Activated T-cell treated with anti-CD3 and anti-CD28 coated beads, Interleukin-2, amount 50 U/mL, for 24 hours (primary cell): ENCODE measurements around the gene ERH.

ENCODE experiments used
- DNase-seq: peaks from one replicate; pipeline ENCODE4 v3.0.0-alpha.2; 2020
- H3K27ac Mint-ChIP-seq: 2 replicates; pipeline ENCODE4 v1.8.0; 2020; ENCODE audit warnings: mild to moderate bottlenecking, mixed read lengths
- H3K27me3 Mint-ChIP-seq: 2 replicates; pipeline ENCODE4 v1.8.0; 2020; ENCODE audit warnings: mixed read lengths
- H3K36me3 Mint-ChIP-seq: 2 replicates; pipeline ENCODE4 v1.8.0; 2020; ENCODE audit warnings: low read depth, mixed read lengths
- H3K4me1 Mint-ChIP-seq: 2 replicates; pipeline ENCODE4 v1.8.0; 2020; ENCODE audit warnings: low read depth, mixed read lengths
- H3K4me3 Mint-ChIP-seq: 2 replicates; pipeline ENCODE4 v1.8.0; 2020; ENCODE audit warnings: mild to moderate bottlenecking, moderate library complexity, mixed read lengths
- H3K9me3 Mint-ChIP-seq: 2 replicates; pipeline ENCODE4 v1.8.0; 2020; ENCODE audit warnings: mixed read lengths

ERH gene

DNA sequence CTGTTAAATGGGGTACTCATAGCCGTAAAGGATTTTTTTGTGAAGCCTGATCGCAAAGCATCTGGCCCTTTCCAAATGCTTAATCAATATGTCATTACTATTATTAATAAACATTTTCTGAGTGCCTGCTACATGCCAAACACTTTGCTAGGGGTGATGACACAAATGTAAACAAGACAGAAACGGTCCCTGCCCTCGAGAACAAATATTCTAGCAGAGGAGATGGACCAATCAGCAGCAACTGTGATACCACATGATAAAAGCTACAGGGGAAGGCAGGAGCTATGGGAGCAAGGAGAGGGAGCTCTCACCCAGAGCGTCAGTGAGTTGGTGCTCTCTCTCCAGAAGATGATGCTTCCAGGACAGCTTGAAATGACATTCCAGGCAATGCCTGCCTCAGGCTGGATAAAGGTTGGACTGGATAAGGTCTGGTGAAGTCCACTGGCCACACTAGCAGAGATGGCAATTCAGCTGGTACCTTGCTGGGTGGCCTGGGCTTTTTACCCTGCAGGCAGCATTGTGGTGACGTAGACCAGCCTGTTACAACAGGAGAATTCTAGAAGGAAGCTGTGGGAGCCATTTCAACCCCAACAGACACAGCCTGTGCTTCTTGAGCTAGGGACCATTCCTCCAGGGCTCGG, 41.1 kb downstream of the ERH start:
- no peaks in the 10 kb centered on the region for H3K27me3 Mint-ChIP-seq
- peaks cover 36% of the 10 kb centered on the region for H3K4me1 Mint-ChIP-seq
- H3K9me3 Mint-ChIP-seq, result no peaks in the 10 kb centered on the region
- no peaks in the 10 kb centered on the region for H3K36me3 Mint-ChIP-seq
- no peak overlapping the region for H3K4me3 Mint-ChIP-seq
- no peak for DNase-seq
- H3K27ac Mint-ChIP-seq, result no peak overlapping the region

DNA sequence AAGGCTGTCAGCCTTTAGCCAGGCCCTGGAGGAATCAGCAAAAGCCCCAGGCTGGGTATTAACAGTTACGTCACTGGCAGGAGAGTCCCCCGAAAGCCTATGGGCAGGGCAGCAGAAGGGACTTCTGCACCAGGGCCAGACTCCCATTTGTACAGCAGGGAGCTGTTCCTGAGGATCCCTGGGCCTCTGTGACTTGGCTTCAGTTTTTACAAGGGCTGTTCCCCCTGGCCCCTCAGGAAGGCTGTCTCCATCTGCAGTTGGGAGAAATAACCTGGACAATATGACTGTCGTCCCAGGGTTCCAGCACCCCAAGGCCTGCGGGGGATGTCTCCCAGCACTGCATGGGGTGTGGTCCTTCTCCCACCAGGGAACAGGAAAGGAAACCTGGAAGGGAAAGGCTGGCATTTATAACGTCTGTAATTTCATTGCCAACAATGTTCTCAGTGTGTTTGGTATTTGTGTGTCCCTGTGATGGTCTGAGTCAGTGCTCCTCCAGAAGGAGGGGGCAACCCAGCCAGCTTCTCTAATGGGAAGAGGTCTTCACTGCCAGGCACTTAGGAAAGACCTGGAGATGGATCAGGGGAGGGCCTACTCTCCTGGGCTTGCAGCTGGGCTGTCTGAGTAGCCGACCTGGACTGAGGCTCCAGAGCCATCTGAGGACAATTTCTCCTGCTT, 42.4 kb downstream of the ERH start:
- H3K27me3 Mint-ChIP-seq, result no peaks in the 10 kb centered on the region
- H3K4me1 Mint-ChIP-seq, result peaks cover 36% of the 10 kb centered on the region
- H3K27ac Mint-ChIP-seq, result no peak overlapping the region
- no peak overlapping the region for H3K4me3 Mint-ChIP-seq
- H3K9me3 Mint-ChIP-seq, result no peaks in the 10 kb centered on the region
- no peak for DNase-seq
- H3K36me3 Mint-ChIP-seq, result no peaks in the 10 kb centered on the region

DNA sequence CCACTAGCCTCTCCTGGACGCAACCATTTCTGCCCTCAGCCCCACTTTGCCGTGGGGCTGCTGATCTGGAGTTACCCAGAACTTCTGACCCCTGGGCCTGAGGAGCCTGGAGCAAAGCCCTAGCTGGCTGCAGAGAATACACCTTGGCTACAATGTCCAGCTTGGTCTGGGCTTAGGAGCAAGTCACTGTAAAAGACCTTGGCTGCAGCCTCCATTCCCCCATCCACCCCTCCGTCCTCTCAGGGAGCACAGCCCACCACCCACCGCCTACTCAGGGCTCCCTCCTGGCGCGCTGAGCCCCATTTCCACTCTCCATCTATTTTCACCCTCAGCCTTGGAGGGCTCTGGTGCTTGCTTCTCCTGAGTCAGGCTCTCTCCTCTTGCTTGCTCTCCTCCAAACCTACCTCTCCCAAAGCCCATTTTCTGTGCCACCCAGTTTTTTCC, 42.9 kb downstream of the ERH start:
- no peak for DNase-seq
- no peaks in the 10 kb centered on the region for H3K27me3 Mint-ChIP-seq
- no peaks in the 10 kb centered on the region for H3K9me3 Mint-ChIP-seq
- H3K36me3 Mint-ChIP-seq, result no peaks in the 10 kb centered on the region
- H3K4me1 Mint-ChIP-seq, result peaks cover 36% of the 10 kb centered on the region
- H3K4me3 Mint-ChIP-seq, result no peak overlapping the region
- peak overlapping the region; percentile 88 for H3K27ac Mint-ChIP-seq

DNA sequence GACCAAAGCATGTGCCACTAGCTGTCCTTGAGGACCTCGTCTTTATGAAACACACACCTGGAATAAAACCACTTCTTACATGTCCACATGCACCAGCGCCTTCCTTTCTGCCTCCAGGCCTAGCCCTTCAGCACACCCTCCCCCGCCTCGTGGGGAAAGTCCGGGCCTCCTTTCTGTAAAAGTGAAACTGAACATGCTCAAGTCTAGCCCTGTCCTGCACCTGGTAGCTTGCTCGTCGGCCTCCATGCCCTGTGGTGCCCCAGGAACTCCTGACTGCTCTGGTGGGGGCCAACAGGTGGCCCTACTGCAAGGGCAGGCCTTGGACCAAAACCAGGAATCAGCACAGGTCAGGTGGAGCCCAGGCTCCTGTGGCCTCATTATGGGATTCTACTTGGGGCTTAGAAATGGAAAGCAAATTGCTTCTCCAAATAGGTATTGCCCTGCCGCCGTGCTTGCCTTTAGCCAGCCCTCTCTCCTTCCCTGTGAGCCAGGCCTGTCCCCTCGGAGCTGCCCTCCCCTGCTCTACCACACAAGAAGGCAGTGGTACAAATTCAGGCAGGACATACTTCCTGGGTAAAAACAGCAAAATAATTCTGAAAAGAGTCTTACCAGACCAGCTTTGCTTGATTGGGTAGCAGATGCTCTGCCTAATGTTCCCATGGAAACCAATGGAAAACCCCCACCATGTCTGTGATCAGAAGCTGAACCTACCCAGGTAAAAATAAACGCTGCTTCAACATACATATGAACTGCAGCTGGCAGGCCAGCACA, 43.5 kb downstream of the ERH start:
- Mint-ChIP-seq H3K27me3 (peaks cover under 1% of the 10 kb centered on the region), H3K9me3 (no peaks in the 10 kb centered on the region), H3K4me1 (peaks cover 36% of the 10 kb centered on the region), H3K36me3 (no peaks in the 10 kb centered on the region), H3K4me3 (peak overlapping the region; percentile 53), H3K27ac (peak overlapping the region; percentile 88)
- DNase-seq, result peak; percentile 75

DNA sequence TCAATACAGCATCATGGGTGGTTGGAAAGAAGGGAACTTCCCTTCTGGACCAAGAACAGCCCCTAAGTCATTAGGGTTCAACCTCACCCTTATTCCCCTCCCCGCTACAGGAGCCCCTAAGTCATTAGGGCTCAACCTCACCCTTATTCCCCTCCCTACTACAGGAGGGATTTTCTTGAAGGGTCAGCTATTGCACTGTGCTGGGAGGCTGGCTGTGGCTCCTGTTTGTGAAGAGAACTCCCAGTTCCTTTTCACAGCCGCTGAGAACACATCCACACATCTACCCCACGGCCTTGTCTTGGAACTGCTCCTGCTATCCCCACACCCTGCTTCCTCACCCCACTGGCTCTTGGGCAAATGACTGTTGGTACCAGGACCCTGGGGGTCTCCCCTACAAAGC, 44.9 kb downstream of the ERH start:
- Mint-ChIP-seq H3K36me3 (no peaks in the 10 kb centered on the region), H3K4me3 (no peak overlapping the region), H3K27ac (no peak overlapping the region), H3K27me3 (peaks cover 5% of the 10 kb centered on the region), H3K9me3 (no peaks in the 10 kb centered on the region), H3K4me1 (peaks cover 24% of the 10 kb centered on the region)
- DNase-seq, result no peak

DNA sequence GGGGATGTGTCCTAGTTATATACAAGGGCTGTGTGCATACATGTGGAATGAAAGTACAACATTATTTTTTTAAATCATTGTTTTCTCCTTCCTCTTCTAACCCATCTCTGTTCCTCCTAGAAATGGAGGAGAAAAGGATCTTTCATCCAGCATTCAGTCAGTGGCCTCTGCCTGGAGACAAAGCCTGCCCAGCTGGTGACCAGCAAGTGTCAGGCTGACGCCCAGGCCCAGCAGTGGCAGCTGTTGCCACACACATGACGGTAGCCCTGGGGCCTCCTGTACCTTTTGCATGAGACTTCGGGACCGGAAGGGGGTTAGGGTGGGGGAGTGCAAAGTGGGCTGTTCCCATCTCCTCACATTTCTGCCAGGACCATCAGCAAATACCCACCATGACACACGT, 46.2 kb downstream of the ERH start:
- H3K27ac Mint-ChIP-seq, result no peak overlapping the region
- no peaks in the 10 kb centered on the region for H3K9me3 Mint-ChIP-seq
- no peaks in the 10 kb centered on the region for H3K36me3 Mint-ChIP-seq
- DNase-seq, result no peak
- H3K4me1 Mint-ChIP-seq, result peaks cover 18% of the 10 kb centered on the region
- H3K4me3 Mint-ChIP-seq, result no peak overlapping the region
- H3K27me3 Mint-ChIP-seq, result peaks cover 5% of the 10 kb centered on the region

DNA sequence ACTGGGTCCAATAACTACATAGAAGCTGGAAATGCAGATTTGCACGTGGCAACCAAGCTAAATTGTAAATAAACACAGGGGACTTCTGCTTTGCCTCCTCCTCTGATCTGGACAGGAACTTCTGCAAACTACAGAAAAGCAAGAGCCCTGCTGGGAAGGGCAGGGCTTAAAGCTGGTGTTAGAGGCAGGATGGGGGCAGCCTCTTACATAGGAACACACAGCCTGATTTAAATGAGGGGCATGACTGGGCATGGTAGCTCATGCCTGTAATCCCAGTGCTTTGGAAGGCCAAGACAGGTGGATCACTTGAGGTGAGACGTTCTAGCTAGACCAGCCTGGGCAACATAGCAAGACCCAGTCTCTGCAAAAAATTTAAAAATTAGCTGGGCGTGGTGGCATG, 46.7 kb downstream of the ERH start:
- Mint-ChIP-seq H3K4me1 (peaks cover 18% of the 10 kb centered on the region), H3K9me3 (no peaks in the 10 kb centered on the region)

DNA sequence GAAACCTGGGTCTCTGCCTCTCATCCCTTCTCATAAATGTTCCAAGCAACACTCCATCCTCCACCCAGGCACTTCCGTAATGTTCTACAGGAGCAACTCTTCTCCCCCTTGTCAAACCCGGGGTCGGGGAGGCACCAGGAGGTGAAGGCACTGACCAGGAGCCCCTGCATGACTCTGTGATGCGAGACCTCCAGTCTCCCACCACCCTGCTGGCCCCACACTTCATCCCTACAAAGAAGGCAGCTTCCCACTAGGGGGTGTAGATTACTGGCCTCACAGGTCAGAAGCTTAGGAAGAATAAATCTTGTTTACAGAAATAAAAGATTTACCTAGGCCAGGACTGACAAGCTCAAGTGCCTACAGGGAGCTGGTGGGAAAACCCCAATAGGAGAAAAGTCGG, 47.2 kb downstream of the ERH start:
- Mint-ChIP-seq H3K36me3 (no peaks in the 10 kb centered on the region), H3K27me3 (peaks cover 5% of the 10 kb centered on the region), H3K4me3 (no peak overlapping the region), H3K9me3 (no peaks in the 10 kb centered on the region), H3K27ac (no peak overlapping the region), H3K4me1 (peaks cover 18% of the 10 kb centered on the region)
- DNase-seq, result no peak

More for the DNA sequence above, 46.7 kb downstream of the ERH start:
- Mint-ChIP-seq H3K36me3 (no peaks in the 10 kb centered on the region), H3K27me3 (peaks cover 5% of the 10 kb centered on the region), H3K4me3 (no peak overlapping the region), H3K27ac (no peak overlapping the region)
- no peak for DNase-seq

DNA sequence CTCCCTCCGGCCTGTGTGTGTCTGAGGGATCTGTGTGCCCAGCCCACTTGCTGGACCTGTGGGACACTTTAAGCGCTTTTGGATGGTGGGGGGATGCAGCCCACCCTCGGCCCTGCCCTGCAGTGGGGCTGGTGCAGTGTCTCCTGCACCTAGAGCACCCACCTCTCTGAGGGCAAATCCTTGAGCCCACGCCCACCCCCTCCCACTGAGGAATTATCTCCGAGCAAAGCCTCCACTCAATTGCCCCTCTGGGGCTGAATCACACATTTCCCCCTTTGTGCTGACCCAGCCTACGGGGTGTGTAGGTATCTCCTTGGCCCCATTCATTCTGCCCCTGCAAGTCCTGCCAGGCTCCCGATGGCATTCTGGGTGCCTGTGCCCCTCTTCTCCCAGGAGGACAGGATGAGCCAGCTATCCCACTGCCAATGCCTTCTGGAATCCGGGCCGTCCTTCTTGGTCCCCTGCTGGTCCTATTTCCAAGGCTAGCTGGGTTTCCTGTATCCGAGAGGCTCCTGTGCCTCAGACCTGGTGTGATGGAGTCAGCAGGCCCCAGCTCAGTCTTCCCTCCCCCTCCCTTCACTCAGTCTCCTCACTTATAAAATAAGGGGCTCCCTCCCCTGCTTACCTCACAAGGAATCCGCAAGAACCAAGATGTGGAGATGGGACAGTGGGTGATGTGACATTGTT, 48.9 kb downstream of the ERH start:
- H3K4me3 Mint-ChIP-seq, result no peak overlapping the region
- H3K9me3 Mint-ChIP-seq, result no peaks in the 10 kb centered on the region
- DNase-seq, result no peak
- peaks cover 6% of the 10 kb centered on the region for H3K4me1 Mint-ChIP-seq
- no peaks in the 10 kb centered on the region for H3K36me3 Mint-ChIP-seq
- no peak overlapping the region for H3K27ac Mint-ChIP-seq
- peaks cover 5% of the 10 kb centered on the region for H3K27me3 Mint-ChIP-seq

DNA sequence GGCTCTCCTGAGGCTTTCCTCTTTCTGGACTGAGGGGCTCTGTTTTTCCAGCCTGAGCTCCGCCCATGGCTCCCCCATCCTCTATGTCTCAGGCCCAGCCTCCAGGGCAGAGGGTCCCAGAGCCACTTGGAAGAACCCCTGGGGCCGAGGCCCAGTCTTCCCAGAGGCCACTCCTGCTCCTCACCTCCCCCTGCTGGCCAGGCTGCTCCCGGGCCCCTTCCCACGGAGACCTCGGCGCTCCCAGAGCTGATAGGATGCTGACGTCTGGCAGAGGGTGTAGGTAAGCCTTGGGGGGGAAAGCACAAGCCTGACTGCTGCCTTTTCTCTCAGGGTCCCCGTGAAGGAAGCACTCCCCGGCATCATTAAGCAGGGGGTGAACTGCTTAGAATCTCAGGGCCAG, 51.4 kb downstream of the ERH start:
- H3K4me1 Mint-ChIP-seq, result no peaks in the 10 kb centered on the region
- H3K9me3 Mint-ChIP-seq, result no peaks in the 10 kb centered on the region
- no peaks in the 10 kb centered on the region for H3K36me3 Mint-ChIP-seq
- H3K4me3 Mint-ChIP-seq, result no peak overlapping the region
- DNase-seq, result no peak
- peaks cover 5% of the 10 kb centered on the region for H3K27me3 Mint-ChIP-seq
- H3K27ac Mint-ChIP-seq, result no peak overlapping the region

DNA sequence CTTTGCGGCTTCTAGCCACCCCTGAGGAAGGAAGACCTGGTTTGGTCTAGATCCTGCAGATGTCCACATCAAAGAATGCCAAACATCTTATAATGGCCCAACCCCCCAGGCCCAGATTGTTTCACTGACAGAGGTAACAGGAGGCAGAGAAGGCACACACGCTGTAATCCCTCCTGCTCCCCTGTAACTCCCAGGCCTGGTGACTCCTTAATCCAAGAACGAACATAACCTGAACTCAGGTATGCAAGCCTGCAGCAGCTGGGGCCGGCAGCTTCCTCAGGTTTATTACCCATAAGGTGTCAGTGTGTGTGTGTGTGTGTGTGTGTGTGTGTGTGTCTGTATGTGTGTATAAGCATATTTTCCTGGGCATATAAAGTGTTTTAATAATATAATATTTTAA, 52.7 kb downstream of the ERH start:
- no peak overlapping the region for H3K27ac Mint-ChIP-seq
- no peaks in the 10 kb centered on the region for H3K36me3 Mint-ChIP-seq
- H3K9me3 Mint-ChIP-seq, result no peaks in the 10 kb centered on the region
- H3K27me3 Mint-ChIP-seq, result peaks cover 8% of the 10 kb centered on the region
- no peaks in the 10 kb centered on the region for H3K4me1 Mint-ChIP-seq
- H3K4me3 Mint-ChIP-seq, result no peak overlapping the region
- no peak for DNase-seq

DNA sequence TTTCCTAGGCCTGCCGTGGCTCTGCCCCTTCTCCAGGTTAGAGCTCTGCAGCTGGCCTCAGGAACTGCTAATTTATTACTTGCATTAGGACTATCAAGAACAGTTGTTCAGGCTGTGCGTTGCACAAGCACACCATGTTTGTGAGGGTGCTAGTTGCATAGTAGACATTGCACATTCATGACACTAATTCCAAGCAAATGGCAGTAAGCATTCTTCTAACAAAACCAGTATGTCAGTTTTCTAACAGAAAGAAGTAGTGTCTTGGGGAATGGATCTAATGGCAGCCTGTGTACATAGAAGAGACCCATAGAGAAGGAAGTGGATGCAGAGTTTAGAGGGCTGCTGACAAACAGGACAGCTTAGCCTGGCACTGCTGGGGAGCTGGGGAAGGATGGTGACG, 53.9 kb downstream of the ERH start:
- Mint-ChIP-seq H3K27ac (no peak overlapping the region), H3K4me1 (no peaks in the 10 kb centered on the region), H3K9me3 (no peaks in the 10 kb centered on the region), H3K36me3 (no peaks in the 10 kb centered on the region), H3K27me3 (peaks cover 4% of the 10 kb centered on the region), H3K4me3 (no peak overlapping the region)
- DNase-seq, result no peak

DNA sequence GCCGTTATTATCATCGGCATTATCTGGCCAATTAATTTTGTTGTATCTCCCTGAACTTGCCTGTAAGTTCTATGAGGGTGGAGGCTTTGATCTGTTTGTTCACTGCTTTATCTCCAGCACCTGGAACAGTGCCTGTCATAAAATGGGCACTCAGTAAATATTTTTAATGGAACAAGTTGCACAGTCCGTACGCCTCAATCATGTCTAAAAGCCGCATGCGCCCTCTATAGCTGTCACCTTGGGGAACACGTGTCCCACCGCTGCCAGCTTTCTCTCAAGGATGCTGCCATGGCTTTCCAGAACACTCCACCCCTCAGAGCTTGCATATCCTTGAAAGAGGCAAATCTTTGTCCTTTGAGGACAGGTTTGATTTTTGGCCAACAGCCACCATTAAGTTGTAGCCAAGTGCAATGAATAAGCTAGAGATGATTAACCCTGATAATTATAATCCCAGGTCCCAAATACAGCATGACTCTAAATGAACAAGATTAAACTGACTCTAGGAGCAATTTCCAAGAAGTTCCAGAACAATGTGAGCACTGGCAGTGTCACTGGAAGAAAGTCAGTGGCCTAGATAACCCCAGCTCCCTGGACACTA, 55.1 kb downstream of the ERH start:
- Mint-ChIP-seq H3K27ac (no peak overlapping the region), H3K4me1 (no peaks in the 10 kb centered on the region), H3K9me3 (no peaks in the 10 kb centered on the region), H3K36me3 (no peaks in the 10 kb centered on the region), H3K27me3 (peaks cover 4% of the 10 kb centered on the region), H3K4me3 (no peak overlapping the region)
- DNase-seq, result no peak

DNA sequence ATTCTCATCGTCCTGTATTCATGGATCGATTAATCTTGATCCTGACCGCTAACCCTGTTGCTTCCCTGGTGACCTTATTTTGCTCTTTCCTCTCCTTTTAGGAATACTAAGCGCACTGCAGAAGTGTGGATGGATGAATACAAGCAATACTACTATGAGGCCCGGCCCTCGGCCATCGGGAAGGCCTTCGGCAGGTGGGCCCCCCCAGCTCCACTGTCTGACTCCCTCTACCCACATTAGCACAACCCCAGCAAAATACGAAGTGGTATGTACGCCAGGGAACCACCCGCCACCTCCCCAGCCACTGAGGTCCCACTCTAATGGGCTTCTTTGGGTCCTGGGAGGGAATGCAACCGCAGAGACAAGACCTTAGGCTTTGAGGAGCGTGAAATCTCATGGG, 58.7 kb downstream of the ERH start:
- peaks cover 9% of the 10 kb centered on the region for H3K4me1 Mint-ChIP-seq
- H3K4me3 Mint-ChIP-seq, result no peak overlapping the region
- H3K36me3 Mint-ChIP-seq, result no peaks in the 10 kb centered on the region
- H3K9me3 Mint-ChIP-seq, result no peaks in the 10 kb centered on the region
- no peak overlapping the region for H3K27ac Mint-ChIP-seq
- DNase-seq, result no peak
- peaks cover 4% of the 10 kb centered on the region for H3K27me3 Mint-ChIP-seq
